Measurements from ENCODE around the gene LMX1A. TPM values are rescaled to one million over a fixed set of nuclear protein-coding genes. Genes with fewer than 3 reads are reported as not detected.

The LMX1A gene
- total and polyA plus RNA-seq, 2 donors (not counting 1 experiment from before 2014, with no cell fraction given), result not detected

- peaks cover 56% of the 10 kb centered on the region for H3K27me3 Mint-ChIP-seq
- POLR2A ChIA-PET, result no interaction called here
- Histone ChIP-seq H3K4me2 (replicated peaks; ENCODE audit: low read depth, low read length, poor library complexity, severe bottlenecking) (no peak overlapping the region), H4K20me1 (ENCODE audit: control insufficient read depth, insufficient read depth, low read length, poor library complexity, severe bottlenecking) (no peaks in the 10 kb centered on the region), H3K4me3 (ENCODE audit: control extremely low read depth in 1 of 5, extremely low read depth in 1 of 5, insufficient read depth in 1 of 5, low read depth in 2 of 5, low read length in 4 of 5) (no peak overlapping the region), H3K4me1 (ENCODE audit: control insufficient read depth in 2 of 2, insufficient read depth in 2 of 2, low read length in 2 of 2) (no peaks in the 10 kb centered on the region), H3K36me3 (replicated peaks in 1 of 2; ENCODE audit: control extremely low read depth in 1 of 2, control insufficient read depth in 1 of 2, extremely low read depth in 1 of 2, insufficient read depth in 2 of 2, low read length in 1 of 2) (no peaks in the 10 kb centered on the region), H3K27ac (ENCODE audit: low read length in 2 of 2) (no peak overlapping the region), H3K27me3 (replicated peaks in 1 of 4; ENCODE audit: control extremely low read depth in 1 of 4, control insufficient read depth in 3 of 4, insufficient read depth in 4 of 4, low read length in 3 of 4) (peaks cover 0 to 34% (median 15%) of the 10 kb centered on the region in 4 experiments), H3K79me2 (ENCODE audit: control insufficient read depth, insufficient read depth, low read length) (no peaks in the 10 kb centered on the region), H3K9ac (ENCODE audit: low read length) (no peak overlapping the region), H2AFZ (ENCODE audit: insufficient read depth, low read depth, low read length, poor library complexity, severe bottlenecking) (no peak overlapping the region), H3K9me3 (ENCODE audit: control extremely low read depth in 1 of 3, control insufficient read depth in 2 of 3, insufficient read depth in 1 of 3, low read length in 2 of 3) (no peaks in the 10 kb centered on the region)
- DNase-seq, result no peak
- WGBS (ENCODE audit: insufficient coverage), result 91% methylated on average over 2 of the region's 4 CpGs
- H3K4me3 Mint-ChIP-seq, result no peak overlapping the region
- H3K4me1 Mint-ChIP-seq, result no peaks in the 10 kb centered on the region
- ATAC-seq (ENCODE audit: low read depth), result no peak
- TF ChIP-seq EZH2 (IDR thresholded peaks at IDR 0.05; ENCODE audit: borderline replicate concordance, insufficient read depth, low read depth, low read length, poor library complexity, severe bottlenecking), result no peak
- TF ChIP-seq, protein P1, sequence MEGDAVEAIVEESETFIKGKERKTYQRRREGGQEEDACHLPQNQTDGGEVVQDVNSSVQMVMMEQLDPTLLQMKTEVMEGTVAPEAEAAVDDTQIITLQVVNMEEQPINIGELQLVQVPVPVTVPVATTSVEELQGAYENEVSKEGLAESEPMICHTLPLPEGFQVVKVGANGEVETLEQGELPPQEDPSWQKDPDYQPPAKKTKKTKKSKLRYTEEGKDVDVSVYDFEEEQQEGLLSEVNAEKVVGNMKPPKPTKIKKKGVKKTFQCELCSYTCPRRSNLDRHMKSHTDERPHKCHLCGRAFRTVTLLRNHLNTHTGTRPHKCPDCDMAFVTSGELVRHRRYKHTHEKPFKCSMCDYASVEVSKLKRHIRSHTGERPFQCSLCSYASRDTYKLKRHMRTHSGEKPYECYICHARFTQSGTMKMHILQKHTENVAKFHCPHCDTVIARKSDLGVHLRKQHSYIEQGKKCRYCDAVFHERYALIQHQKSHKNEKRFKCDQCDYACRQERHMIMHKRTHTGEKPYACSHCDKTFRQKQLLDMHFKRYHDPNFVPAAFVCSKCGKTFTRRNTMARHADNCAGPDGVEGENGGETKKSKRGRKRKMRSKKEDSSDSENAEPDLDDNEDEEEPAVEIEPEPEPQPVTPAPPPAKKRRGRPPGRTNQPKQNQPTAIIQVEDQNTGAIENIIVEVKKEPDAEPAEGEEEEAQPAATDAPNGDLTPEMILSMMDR (IDR thresholded peaks at IDR 0.05), result no peak
- CTCF ChIA-PET, result no interaction called here
- intact Hi-C loops (cut with micrococcal nuclease), result no loop called here
- H3K27ac Mint-ChIP-seq, result no peak overlapping the region
- no peaks in the 10 kb centered on the region for H3K9me3 Mint-ChIP-seq (ENCODE audit: insufficient read depth)
Measured at GRCh38 chr1:165234149-165234548, 122.4 kb downstream of the LMX1A start.

GRCh38 chr1:165228676-165229075 is 127.8 kb downstream of the LMX1A start:
- Histone ChIP-seq H3K4me1 (ENCODE audit: control insufficient read depth in 2 of 2, insufficient read depth in 2 of 2, low read length in 2 of 2) (no peaks in the 10 kb centered on the region), H4K20me1 (ENCODE audit: control insufficient read depth, insufficient read depth, low read length, poor library complexity, severe bottlenecking) (no peaks in the 10 kb centered on the region), H3K9me3 (ENCODE audit: control extremely low read depth in 1 of 3, control insufficient read depth in 2 of 3, insufficient read depth in 1 of 3, low read length in 2 of 3) (no peaks in the 10 kb centered on the region), H2AFZ (ENCODE audit: insufficient read depth, low read depth, low read length, poor library complexity, severe bottlenecking) (no peak overlapping the region), H3K36me3 (replicated peaks in 1 of 2; ENCODE audit: control extremely low read depth in 1 of 2, control insufficient read depth in 1 of 2, extremely low read depth in 1 of 2, insufficient read depth in 2 of 2, low read length in 1 of 2) (no peaks in the 10 kb centered on the region), H3K9ac (ENCODE audit: low read length) (no peak overlapping the region), H3K27ac (ENCODE audit: low read length in 2 of 2) (no peak overlapping the region), H3K27me3 (replicated peaks in 1 of 4; ENCODE audit: control extremely low read depth in 1 of 4, control insufficient read depth in 3 of 4, insufficient read depth in 4 of 4, low read length in 3 of 4) (peaks cover 0 to 8% (median 3%) of the 10 kb centered on the region in 4 experiments), H3K4me3 (ENCODE audit: control extremely low read depth in 1 of 5, extremely low read depth in 1 of 5, insufficient read depth in 1 of 5, low read depth in 2 of 5, low read length in 4 of 5) (no peak overlapping the region), H3K4me2 (replicated peaks; ENCODE audit: low read depth, low read length, poor library complexity, severe bottlenecking) (no peak overlapping the region), H3K79me2 (ENCODE audit: control insufficient read depth, insufficient read depth, low read length) (no peaks in the 10 kb centered on the region)
- CTCF ChIA-PET, result no interaction called here
- no peak overlapping the region for H3K27ac Mint-ChIP-seq
- DNase-seq, result no peak
- WGBS (ENCODE audit: insufficient coverage), result 10% methylated on average over 1 of the region's 2 CpGs
- H3K27me3 Mint-ChIP-seq, result peaks cover 15% of the 10 kb centered on the region
- no peaks in the 10 kb centered on the region for H3K9me3 Mint-ChIP-seq (ENCODE audit: insufficient read depth)
- no peak for ATAC-seq (ENCODE audit: low read depth)
- no peaks in the 10 kb centered on the region for H3K4me1 Mint-ChIP-seq
- intact Hi-C loops (cut with micrococcal nuclease), result no loop called here
- POLR2A ChIA-PET, result no interaction called here
- no peak overlapping the region for H3K4me3 Mint-ChIP-seq
- no peak for TF ChIP-seq EZH2 (IDR thresholded peaks at IDR 0.05; ENCODE audit: borderline replicate concordance, insufficient read depth, low read depth, low read length, poor library complexity, severe bottlenecking)
- TF ChIP-seq, protein P1 (IDR thresholded peaks at IDR 0.05), result no peak

All from B cell (primary cell).